Measurements from ENCODE around the gene IGF1R. TPM values are rescaled to one million over a fixed set of nuclear protein-coding genes. Genes with fewer than 3 reads are reported as not detected.

The IGF1R gene
- total RNA-seq, 2 donors from 2014 or later = 115 to 119 TPM

DNA sequence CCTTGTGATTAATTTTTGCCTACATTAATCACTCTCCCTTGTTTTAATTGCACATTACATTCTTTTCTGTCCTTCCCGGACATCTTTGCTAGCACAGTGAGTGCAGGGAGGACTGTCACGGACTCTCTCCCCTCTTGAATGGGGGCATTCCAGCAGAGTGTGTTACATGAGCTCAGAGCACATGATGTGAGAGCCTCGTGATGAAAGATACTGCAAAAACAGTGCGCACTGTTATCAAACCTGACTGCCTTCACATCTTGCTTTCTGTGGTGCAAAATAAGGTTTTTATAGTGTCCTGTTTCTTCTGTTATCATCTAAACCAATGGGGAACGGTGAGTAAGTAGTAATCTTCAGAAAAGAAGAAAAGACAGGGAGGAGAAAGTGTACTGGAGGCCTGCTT, 191.7 kb downstream of the IGF1R start:
- H3K36me3 ChIP-seq (ENCODE audit: control insufficient read depth, insufficient read depth, low read length) = peaks cover 3% of the 10 kb centered on the region
- Mint-ChIP-seq H3K27me3 (ENCODE audit: insufficient read depth) (no peaks in the 10 kb centered on the region), H3K4me1 (peaks cover 52% of the 10 kb centered on the region), H3K36me3 (ENCODE audit: low read depth) (peaks cover 31% of the 10 kb centered on the region), H3K4me3 (no peak overlapping the region), H3K27ac (no peak overlapping the region), H3K9me3 (peaks cover 3% of the 10 kb centered on the region)
- H3K4me1 ChIP-seq (ENCODE audit: control insufficient read depth, insufficient read depth, low read length) = peaks cover 25% of the 10 kb centered on the region
- no peaks in the 10 kb centered on the region for H3K27me3 ChIP-seq (ENCODE audit: control insufficient read depth, insufficient read depth, low read length, poor library complexity, severe bottlenecking)
- TF ChIP-seq, protein P1, sequence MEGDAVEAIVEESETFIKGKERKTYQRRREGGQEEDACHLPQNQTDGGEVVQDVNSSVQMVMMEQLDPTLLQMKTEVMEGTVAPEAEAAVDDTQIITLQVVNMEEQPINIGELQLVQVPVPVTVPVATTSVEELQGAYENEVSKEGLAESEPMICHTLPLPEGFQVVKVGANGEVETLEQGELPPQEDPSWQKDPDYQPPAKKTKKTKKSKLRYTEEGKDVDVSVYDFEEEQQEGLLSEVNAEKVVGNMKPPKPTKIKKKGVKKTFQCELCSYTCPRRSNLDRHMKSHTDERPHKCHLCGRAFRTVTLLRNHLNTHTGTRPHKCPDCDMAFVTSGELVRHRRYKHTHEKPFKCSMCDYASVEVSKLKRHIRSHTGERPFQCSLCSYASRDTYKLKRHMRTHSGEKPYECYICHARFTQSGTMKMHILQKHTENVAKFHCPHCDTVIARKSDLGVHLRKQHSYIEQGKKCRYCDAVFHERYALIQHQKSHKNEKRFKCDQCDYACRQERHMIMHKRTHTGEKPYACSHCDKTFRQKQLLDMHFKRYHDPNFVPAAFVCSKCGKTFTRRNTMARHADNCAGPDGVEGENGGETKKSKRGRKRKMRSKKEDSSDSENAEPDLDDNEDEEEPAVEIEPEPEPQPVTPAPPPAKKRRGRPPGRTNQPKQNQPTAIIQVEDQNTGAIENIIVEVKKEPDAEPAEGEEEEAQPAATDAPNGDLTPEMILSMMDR (conservative IDR thresholded peaks at IDR 0.05) = no peak
- H3K9me3 ChIP-seq (ENCODE audit: control insufficient read depth, low read length) = no peaks in the 10 kb centered on the region
- WGBS, 2 experiments (ENCODE audit: insufficient coverage in 1 of 2, insufficient read length in 1 of 2) = 94 to 95% methylated on average over 4 to 5 of the region's 5 CpGs
- no peak for DNase-seq
- no peak overlapping the region for H3K4me3 ChIP-seq (ENCODE audit: low read length)
- no peak overlapping the region for H3K27ac ChIP-seq (ENCODE audit: low read depth, low read length)
- no peak overlapping the region for H3K9ac ChIP-seq (ENCODE audit: extremely low read depth, low read length, poor library complexity, severe bottlenecking)

DNA sequence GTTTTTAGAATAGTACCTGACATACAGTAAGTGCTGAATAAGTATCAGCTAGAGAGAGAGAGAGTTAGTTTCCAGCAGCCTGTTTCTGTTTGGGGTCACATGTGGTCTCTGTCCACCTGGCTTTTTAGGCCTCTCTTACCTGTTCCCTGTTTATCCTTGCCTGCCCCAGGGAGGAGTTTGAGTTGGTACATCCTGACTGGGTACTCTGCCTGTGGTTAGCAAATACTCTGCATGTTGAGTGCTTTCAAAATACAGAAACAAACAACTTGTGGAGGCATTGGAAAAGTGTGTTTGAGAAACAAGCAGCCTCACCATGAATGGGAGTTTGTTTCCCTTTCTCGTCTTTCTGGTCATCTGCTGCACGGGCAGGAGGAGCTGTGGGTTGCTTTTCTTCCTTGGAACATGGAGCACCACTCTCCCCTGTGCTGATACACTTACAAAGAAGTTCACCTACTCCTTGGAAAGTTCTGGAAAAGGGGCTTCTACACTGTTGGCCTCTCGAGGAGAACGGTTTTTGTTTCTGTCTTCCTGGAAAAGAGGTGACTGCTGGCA, 193.2 kb downstream of the IGF1R start:
- no peak for DNase-seq
- Histone ChIP-seq H3K4me1 (ENCODE audit: control insufficient read depth, insufficient read depth, low read length) (peaks cover 24% of the 10 kb centered on the region), H3K9ac (ENCODE audit: extremely low read depth, low read length, poor library complexity, severe bottlenecking) (no peak overlapping the region), H3K4me3 (ENCODE audit: low read length) (no peak overlapping the region), H3K36me3 (ENCODE audit: control insufficient read depth, insufficient read depth, low read length) (peaks cover 3% of the 10 kb centered on the region), H3K27ac (ENCODE audit: low read depth, low read length) (no peak overlapping the region), H3K9me3 (ENCODE audit: control insufficient read depth, low read length) (no peaks in the 10 kb centered on the region), H3K27me3 (ENCODE audit: control insufficient read depth, insufficient read depth, low read length, poor library complexity, severe bottlenecking) (no peaks in the 10 kb centered on the region)
- TF ChIP-seq, protein P1 (conservative IDR thresholded peaks at IDR 0.05) = no peak
- H3K9me3 Mint-ChIP-seq = peaks cover 3% of the 10 kb centered on the region
- H3K27ac Mint-ChIP-seq = peak overlapping the region; percentile 60
- peaks cover 51% of the 10 kb centered on the region for H3K4me1 Mint-ChIP-seq
- WGBS, 2 experiments (ENCODE audit: insufficient coverage in 1 of 2, insufficient read length in 1 of 2) = 87 to 92% methylated on average over 4 of the region's 4 CpGs
- no peaks in the 10 kb centered on the region for H3K27me3 Mint-ChIP-seq (ENCODE audit: insufficient read depth)
- peaks cover 29% of the 10 kb centered on the region for H3K36me3 Mint-ChIP-seq (ENCODE audit: low read depth)
- H3K4me3 Mint-ChIP-seq = no peak overlapping the region

DNA sequence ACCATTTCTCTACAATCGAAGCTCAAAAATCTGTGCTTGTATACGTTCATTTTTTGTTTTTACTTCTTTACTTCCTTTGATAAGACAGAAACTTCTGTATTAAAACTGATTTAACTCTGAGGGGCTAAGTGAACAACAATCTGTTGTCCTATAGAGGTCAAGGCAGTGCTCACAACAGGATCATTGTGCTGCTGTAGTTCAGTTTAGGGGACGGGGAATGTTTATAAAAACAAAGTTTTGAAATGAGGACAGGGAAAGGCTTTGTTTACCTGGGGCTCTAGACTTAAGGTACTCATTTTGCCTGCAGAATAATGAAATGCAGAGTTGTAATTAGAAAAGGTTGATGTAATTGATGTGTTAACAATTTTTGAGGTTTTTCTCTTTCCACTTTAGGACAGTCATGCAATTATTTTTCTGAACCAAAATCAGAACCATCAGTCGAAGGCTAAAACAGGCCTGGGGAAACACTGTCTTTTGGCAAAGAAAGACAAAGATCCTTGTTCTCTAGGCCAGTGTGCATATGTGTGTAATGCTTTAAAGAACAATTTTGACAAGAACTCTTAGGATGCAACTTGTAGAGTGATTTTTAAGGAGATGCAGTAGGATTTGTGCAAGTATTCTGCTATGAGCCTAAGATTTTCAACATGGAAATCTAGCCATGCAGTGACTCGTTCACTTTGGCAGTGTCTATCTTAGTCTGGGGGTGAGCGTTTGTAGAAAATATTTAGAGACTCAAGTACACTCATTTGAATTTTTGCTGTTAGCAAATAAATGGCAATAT, 194.0 kb downstream of the IGF1R start:
- Histone ChIP-seq H3K4me3 (ENCODE audit: low read length) (no peak overlapping the region), H3K36me3 (ENCODE audit: control insufficient read depth, insufficient read depth, low read length) (peaks cover 3% of the 10 kb centered on the region), H3K4me1 (ENCODE audit: control insufficient read depth, insufficient read depth, low read length) (peaks cover 24% of the 10 kb centered on the region), H3K9me3 (ENCODE audit: control insufficient read depth, low read length) (no peaks in the 10 kb centered on the region), H3K27me3 (ENCODE audit: control insufficient read depth, insufficient read depth, low read length, poor library complexity, severe bottlenecking) (no peaks in the 10 kb centered on the region), H3K27ac (ENCODE audit: low read depth, low read length) (no peak overlapping the region), H3K9ac (ENCODE audit: extremely low read depth, low read length, poor library complexity, severe bottlenecking) (no peak overlapping the region)
- peak overlapping the region; percentile 24 for H3K27ac Mint-ChIP-seq
- H3K9me3 Mint-ChIP-seq = peaks cover 3% of the 10 kb centered on the region
- 80 to 91% methylated on average over 4 to 6 of the region's 6 CpGs for WGBS, 2 experiments (ENCODE audit: insufficient coverage in 1 of 2, insufficient read length in 1 of 2)
- TF ChIP-seq, protein P1 (conservative IDR thresholded peaks at IDR 0.05) = no peak
- H3K4me1 Mint-ChIP-seq = peaks cover 49% of the 10 kb centered on the region
- H3K27me3 Mint-ChIP-seq (ENCODE audit: insufficient read depth) = no peaks in the 10 kb centered on the region
- peak; percentile 6 for DNase-seq
- H3K36me3 Mint-ChIP-seq (ENCODE audit: low read depth) = peaks cover 22% of the 10 kb centered on the region
- H3K4me3 Mint-ChIP-seq = no peak overlapping the region
